A172 (cell line): ENCODE measurements around the gene ARHGAP21. TPM values are rescaled to one million over a fixed set of nuclear protein-coding genes. Genes with fewer than 3 reads are reported as not detected.

ENCODE experiments used
- DNase-seq: peaks from one replicate; pipeline ENCODE4 v3.0.0-alpha.2; 2015; ENCODE audit warnings: low spot score
- total RNA-seq: library from RNA; depleted of rRNA; stranded (reverse); fragments of >200 nt; shearing (Covaris generic); gene quantifications from 2 replicates; pipeline ENCODE4 v1.2.3, GENCODE V29; 2014

The ARHGAP21 gene
- total RNA-seq, 1 experiment from 2014 or later: 45.4 TPM

DNA sequence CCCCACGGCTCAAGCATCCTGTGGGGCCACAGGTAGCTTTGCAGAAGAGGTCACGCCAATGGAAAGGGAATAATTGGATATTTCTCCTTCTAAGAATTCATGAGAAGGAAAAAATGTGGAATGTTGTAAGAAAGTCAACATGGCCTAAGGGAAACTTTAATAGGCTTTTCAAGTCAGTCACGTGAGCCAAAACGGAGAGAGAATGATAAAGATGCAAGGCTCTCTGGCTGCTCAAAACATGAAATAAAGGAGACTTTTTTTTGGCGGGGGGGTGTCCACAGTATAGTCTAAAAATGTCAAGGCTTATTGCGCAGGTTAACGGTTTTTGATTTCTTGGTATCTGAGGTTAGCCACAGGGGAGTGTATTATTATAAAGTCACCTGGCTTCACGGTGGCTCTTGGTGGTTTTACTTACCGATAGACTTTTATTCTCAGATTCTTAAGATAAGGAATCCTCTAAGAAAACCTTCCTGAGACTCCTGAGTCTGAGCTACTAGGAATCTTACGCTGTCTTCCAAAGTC, 148.1 kb downstream of the ARHGAP21 start:
- no peak for DNase-seq

DNA sequence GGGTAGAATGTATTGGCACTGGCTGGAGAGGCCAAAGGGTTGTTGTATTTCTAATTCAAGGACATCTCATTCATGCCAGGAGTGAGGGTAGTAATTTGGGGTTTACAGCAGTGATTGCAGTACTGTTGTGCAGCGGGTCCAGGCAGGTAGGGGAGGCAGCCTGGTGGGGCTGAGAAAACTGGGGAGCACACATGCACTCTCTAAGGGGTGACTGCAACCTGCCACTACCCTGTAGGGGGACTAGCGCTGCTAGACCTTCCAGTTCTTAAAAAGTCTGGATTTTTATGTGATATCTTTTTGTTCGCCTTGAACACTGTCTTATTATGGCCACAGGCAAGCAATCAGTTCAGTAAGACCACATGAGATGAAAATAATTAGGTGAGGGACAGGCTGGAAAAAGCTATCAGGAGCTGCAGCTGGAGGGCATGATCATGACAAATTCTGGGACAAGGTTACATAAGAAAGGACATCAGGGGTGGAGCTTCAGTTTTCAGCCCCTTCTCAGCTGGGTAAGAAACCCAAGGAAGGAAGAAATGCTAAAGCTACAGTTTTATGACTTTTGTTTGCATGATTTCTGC, 149.0 kb downstream of the ARHGAP21 start:
- DNase-seq: no peak

DNA sequence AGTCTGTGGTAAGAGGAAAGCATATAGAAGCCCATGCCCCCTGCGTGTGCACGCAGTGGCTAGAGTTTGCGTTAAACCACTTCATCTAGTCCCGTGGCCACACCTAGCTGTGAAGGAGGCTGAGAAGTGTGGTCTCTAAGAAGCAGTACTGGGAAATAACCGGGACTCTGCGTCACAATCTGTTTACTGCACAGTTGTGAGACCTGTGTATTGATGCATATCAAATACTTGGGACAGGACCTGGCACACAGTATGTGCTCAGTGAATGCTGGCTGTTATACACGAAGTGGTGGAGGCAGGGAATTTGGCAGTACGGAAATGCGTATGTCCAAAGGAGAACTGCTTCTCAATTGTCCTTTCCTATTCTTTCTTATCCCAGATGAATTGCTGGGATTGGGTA, 149.5 kb downstream of the ARHGAP21 start:
- DNase-seq: no peak

DNA sequence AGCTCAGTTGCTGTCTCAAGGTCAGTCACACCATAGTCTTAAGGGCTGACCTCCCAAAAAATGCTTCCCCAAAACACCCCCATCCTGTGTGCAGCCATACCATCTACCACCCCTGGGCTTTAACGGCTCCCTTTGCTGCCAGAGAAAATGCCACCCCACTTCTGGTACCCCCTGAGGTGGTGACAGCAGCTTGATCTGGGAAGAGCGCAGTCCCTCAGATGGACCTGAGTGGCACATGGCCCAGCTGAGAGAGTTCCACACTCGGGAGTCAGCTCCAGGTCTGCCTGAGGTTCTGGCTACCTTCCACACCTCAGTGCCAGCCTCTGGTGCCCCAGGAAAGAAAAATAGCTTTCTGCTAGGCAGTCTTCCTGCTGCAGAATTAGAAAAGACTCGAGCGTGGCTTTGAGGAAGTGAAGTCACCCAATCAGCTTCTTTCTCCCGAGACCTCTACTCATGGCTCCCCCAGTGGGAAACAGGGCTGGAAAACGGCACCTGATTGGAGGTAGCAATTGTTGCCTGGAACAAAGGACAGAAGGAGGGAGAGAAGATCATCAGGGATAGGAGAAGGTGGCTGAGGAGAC, 151.7 kb downstream of the ARHGAP21 start:
- no peak for DNase-seq

DNA sequence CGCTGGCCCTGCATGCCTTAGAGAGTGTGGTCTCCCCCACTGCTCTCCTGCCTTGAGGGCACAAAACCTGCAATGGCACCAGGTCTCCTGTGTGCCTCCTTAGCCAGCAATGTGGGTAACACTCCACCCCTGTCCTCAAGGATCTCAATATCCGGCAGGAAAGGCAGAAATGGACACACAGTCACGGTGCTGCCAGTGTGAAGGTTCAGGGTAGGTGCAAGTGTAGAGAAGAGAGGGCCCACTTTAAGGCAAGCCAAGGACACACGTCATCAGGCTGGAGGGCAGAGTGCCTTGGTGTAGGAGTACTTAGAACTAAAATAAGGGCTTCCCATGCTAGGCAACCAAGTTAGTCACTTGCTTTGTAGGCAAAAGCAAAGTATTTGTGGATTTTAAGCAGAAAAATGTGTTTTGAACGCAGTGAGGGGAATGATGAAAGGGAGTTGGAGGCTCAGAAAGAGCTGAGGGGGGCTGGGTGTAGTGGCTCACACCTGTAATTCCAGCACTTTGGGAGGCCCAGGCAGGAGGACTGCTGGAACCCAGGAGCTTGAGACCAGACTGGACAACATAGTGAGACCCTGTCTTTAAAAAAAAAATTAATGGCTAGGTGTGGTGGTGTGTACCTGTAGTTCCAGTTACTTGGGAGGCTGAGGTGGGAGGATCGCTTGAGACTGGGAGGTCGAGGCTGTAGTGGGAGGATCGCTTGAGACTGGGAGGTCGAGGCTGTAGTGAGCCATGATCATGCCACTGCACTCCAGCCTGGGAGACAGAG, 152.8 kb downstream of the ARHGAP21 start:
- no peak for DNase-seq

DNA sequence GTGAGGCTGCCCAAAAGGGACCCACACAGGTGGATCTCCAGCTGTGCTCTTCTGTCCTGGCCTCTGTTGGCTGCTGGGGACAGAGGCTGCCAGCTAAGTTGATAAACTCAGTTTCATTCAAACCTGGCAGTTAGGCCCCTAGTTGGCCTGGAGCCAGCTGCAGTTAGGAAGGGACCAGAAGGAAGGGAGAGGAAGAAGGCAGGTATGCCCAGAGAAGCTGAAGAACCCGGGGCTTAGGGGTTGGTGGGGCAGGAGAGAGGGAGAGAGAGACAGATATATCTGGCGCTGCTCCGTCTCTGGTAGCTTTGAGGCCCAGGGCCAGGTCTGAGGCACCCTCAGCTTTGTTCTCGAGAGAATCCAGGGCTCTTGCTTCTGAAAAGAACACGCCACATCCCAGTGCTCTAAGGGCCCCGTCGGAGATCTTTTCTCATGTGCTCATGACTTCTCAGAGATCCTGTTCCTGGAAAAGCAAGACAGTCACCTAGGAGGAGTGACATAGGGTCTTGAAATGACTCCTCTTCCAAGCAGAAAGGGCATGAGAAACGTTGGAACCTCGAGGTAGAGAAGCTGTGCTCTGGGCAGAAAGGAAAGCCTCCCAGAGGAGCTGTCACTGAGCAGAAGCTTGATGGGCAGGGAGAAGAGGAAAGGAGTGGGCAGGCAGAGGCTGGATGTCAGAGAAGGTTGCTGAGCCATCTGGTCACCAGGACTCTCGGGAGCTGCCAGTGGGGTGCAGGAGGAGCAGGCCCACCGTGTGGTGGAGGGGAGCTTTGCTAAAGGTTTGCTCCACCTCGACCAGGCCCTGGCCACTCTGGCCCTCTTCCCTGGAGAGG, 153.6 kb downstream of the ARHGAP21 start:
- no peak for DNase-seq

DNA sequence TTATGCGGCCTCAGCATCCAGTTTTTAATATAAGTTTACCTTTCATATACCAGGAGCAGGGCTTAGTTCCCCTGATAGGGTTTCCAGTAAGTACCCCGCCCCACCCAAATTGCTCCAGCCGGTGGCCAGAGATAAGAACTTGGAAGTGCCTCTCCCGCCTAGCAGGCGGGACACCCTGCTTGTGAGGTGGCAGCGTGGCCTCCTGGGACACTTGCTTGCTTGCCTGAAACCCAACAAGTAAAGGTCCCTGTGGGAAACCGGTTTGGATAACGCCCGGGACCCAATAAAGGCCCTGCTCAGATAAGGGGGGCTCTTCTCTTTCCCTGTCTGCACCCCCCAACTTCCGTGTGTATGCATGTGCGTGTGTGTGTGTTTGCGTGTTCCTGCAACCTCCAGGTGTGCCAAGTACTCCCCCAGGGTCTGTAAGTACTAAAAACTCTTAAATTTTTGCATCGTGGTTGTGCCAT, 154.3 kb downstream of the ARHGAP21 start:
- no peak for DNase-seq

DNA sequence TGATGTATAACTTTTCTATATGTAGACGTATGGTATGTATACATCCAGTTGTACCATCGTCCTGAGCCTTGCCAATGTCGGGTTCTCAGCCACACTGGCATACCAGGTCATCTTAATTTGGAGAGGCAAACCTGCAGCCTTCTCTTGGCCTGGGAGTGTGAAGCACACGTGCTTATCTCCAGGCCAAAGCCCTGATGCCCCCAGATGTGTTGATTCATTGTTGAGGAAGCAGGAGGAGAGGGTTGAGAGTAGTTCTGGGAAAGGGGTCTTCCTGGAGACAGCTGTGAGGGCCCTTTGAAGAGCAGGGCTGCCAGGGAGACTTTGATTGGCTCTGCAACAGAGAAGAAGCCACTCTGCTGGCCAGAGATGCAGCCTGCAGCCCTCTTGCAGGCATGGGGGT, 155.6 kb downstream of the ARHGAP21 start:
- no peak for DNase-seq

DNA sequence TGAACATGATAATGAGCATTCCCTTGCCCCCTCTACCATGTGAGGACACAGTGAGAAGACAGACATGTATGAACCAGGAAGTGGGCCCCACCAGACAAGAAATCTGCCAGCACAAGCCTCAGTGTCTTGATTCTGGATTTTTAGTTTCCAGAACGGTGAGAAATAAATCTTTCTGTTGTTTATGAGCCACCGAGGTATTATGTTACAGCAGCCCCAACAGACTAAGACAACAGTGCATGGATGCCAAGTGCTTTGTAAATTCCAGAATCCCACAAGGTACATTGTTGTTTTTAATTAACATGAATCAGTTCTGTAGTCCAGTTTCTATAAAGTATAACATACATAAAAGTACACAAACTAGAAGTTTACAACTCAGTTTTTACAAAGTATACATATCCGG, 162.2 kb downstream of the ARHGAP21 start:
- DNase-seq: no peak

DNA sequence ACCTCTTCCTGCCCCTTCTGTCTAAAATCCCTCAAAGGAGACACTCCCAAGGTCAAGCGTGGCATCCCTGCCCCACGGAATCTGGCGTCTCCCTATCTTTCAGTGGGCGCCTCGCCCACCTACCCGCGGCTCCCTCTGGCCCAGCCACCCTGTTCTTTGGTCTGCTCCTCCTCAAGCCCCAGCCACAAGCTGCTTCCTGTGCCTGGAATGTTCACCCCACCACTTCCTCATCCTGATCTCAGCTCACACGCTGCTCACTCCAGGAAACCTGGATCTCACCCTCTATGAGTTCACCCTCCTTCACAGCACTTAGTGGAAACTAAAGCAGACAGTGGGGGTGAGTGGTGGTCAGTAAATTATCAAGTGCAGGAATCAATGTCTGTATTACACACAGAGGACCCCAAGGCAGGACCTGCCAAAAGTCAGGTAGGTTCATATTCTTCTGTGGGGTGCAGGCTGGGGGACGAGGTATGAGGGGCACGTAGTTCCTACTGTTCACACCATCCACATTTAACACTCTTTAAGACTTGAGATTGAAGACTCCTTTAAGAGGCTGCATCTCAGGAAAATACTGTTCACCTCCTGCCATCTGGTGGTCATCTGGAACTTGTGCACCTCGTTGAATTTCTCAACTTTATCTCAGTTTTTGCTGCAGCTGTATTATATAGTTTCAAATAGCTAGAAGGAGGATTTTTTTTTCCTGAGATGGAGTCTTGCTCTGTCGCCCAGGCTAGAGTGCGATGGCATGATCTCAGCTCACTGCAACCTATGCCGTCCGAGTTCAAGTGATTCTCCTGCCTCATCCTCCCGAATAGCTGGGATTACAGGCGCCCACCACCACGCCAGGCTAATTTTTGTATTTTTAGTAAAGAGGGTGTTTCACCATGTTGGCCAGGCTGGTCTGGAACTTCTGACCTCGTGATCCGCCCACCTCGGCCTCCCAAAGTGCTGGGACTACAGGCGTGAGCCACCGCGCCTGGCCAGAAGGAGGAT, 166.6 kb downstream of the ARHGAP21 start:
- peak; percentile 88 for DNase-seq

DNA sequence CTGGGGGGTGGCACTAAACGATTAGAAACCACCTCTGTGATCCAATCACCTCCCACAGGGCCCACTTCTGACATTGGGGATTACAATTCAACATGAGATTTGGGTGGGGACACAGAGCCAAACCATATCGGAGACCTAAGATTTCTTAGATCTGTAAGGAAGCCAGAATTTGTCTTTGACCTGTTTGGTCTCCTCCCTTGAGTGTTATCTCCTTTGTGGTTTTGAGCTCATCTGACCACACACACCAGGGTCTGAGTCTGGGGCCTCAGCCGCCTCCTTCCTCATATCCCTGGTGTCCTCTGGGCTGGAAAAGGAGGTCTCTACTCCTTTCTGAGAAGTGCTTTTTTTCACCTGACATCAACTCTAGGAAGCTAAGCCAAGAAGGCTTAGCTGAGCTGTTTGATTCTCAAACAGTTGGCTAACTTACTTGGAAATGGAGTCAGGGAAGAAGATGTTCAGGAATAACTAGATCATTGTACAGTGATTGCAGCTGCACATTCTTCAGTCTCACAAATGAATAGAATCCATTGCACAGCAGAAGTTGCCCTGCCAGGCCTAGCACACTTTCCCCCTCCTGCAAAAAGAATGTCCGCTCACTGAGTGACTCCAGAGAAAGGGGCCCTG, 167.4 kb downstream of the ARHGAP21 start:
- DNase-seq: no peak

DNA sequence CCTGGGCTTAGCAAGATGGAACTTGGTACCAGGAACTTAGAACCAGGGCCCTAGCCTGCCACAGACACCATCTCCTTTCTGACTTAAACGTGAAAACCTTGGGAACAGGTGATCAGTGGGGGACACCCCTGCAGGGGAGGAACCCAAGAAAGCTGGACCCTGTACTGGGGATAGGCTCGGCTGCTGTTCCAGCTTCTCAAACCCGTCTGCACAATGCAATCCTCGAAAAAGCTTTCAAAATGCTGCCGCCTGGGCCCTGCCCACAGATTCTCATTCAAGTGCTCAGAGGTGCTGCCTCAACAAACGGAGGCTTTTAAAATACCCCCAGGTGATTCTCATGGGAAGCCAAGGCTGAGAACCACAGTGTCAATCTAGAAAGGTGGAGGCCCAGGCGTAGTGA, 169.7 kb downstream of the ARHGAP21 start:
- DNase-seq: no peak

DNA sequence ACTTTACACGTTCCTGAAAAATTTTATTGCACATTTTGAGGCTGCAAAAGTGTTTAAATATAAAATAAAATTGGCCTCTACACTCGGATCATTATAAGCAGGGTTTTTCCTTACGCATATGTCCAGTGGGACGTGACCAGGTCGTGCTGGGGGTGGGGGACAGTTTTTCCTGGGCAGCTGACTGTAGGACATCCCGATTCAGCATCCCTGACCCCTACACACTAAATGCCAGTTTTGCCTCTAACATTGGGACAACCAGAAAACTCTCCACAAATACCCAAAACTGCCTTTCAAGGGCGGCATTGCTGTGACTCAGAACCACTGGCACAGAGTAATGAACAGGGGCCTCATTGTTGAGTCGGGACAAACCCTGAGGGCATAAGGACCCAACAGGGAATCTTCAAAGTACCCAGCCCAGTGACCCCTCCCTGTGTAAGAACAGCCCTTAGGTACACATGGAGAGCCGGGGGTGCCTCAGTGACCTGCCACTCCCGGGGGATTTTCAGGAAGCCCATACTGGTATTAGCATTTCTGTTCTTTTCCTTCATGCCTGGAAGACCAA, 170.6 kb downstream of the ARHGAP21 start:
- no peak for DNase-seq

DNA sequence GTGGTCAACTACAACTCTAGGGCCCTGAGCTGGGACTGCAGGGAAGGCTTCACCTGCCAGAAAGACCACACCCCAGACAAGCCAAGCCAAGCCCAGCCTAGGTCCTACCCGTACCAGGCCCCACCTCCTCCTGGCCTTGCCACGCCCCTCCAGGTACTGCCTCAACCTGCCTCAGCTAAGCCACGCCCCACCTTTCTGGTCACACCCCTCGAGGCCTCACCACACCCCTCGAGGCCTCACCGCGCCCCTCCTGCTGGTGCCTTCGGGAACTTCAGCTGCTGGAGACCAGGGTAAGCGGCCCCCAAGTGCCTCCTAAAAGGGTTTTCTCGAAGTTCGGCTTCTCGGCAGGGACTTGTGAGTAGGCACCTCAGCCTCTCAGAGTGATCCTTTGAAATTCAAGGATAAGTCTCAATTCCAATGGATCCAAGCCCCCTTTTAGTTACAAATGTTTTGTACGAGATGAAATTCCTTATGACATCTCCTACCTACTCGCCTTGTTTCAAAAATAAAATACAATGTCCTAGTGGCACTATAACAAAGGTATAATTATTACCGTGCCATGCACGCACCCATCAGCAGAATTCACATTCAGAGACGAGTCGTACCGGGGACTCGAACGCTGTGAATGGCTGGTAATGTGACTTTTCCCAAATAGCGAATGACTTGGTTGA, 171.2 kb downstream of the ARHGAP21 start:
- no peak for DNase-seq

DNA sequence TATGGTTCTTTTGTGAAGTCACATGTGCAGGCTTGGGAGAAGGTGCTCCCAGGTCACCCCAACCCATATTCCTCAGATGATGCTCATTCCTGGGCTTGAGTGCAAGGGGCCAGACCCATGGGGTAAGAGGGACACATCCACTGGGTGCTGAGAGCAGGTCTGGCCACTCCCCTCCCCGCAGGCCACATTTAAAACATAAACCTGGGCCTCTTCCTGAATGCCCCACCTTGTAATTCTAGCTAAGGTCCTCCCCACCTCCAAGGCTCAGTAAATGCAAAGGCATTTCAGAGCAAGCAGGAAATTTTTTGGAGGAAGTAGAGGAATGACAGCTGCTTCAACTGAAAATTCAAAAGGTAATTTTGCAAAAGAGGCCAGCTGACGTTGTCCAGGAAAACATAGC, 172.5 kb downstream of the ARHGAP21 start:
- no peak for DNase-seq

DNA sequence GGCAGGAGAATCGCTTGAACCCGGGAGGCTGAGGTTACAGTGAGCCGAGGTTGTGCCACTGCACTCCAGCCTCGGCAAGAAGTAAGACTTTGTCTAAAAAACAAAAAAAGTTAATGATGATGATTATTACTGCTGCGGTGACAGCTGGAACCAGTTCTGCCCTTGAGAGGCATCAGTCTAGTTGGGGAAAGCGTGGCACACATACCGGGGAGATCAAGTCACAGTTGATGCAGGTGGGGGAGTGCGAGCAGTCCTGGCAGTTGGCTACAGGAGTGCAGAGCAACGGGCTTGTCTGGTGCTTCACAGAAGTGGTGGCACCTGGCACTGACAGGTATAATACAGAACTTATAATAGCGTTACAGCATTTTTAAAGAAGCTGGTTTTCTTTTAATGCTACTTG, 173.0 kb downstream of the ARHGAP21 start:
- no peak for DNase-seq

DNA sequence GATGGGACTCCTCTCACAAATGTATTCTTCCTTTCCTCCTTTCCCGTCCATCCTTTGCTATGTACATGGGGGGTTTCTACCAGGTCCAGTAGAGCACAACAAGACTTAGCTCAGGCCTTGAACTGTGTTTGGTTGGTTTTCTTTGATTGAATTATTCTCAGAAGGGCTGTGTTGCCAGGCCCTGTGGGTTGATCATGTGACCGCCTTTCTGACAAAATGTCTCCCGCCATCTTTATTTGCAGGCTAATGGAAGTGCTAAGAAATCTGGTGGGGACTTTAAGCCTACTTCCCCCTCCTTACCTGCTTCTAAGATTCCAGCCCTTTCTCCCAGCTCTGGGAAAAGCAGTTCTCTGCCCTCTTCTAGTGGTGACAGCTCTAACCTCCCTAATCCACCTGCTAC, 178.1 kb downstream of the ARHGAP21 start:
- no peak for DNase-seq

DNA sequence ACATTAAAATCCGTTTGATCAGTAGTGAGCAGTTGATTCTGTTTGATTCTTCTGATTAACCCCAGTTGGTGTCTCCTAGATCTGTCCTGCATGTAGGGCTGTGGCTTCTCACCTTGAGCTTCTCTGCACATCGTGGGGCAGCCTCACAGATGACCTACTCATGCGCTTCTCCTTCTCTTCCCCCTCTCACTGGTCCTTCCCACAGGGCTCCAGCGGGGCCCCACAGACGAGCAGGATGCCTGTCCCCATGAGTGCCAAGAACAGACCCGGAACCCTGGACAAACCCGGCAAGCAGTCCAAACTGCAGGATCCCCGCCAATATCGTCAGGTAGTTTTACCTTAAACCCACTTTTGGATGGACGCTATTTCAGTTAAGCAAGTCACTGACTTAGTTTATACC, 178.9 kb downstream of the ARHGAP21 start:
- no peak for DNase-seq
